GM15510 (cell line): ENCODE data around the gene MYZAP.

Experiments used
- POLR2A ChIP-seq: IDR thresholded peaks from 3 replicates; pipeline ENCODE4 v1.6.1; 2011; ENCODE audit warnings: borderline replicate concordance; ENCODE audit not compliant: insufficient read length; ENCODE audit errors: extremely low read depth

Gene MYZAP

GRCh38 chr15:57596301-57596855, 4.7 kb downstream of the MYZAP start:
- TF ChIP-seq POLR2A = no peak

DNA sequence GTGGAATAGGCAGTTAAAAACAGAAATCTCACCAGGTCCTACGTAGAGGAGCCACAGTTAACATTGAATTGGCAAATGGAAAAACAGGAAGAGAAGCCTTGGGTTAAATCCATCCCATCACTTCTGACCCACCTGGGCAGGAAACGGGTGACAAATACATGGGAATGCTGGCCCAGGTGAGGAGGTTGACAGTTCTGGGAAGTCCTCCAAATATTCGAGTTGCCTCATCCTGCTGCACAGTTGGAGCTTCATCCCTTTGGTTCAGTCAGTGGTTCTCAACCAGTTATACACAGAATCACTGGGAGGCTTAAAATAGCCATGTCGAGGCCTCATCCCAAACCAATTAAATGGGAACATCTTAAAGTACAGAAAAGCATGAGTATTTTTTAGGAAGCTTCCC, 5.3 kb downstream of the MYZAP start:
- TF ChIP-seq POLR2A = no peak

GRCh38 chr15:57597431-57597830, 5.7 kb downstream of the MYZAP start:
- no peak for TF ChIP-seq POLR2A

DNA sequence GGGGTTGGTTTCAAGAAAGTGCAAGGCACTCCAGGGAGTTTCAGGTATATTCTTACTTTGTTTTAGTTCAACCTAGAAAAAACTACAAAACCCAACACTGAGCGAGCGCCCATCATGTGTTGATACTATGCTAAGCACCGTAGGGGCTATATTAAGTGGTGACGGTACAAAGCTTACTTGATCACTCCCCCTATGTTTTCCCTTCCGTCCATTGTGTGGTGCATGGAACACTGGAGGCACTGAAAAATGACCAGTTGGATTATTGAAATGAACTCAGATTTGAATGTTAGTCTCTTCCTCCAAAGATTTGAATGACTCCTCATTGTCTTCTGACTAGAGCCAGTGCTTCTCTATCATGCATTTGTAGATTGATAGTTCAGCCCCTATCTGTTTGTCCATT, 6.6 kb downstream of the MYZAP start:
- TF ChIP-seq POLR2A = no peak

GRCh38 chr15:57599296-57599810, 7.6 kb downstream of the MYZAP start:
- no peak for TF ChIP-seq POLR2A

- no peak for TF ChIP-seq POLR2A
Observed at GRCh38 chr15:57600197-57600596, 8.5 kb downstream of the MYZAP start.

DNA sequence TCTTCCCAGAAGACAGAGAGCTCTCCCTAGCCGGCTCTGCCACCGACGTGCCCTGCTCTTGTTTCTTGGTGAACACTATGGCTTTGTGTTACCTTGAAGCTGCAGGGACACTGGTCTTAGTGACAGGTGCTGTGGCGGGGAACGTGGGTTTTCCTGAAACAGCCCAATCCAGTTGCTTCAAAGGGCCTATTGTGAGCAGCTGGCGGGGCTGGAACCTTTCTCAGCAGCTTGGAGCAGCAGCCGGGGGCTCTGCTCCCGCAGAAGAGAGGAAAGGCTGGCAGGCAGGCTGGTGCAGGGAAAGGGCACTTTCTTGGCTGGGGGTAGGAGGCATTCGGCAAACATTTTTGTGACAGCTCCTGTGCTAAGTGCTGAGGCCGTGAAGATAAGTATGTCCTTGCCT, 12.8 kb downstream of the MYZAP start:
- TF ChIP-seq POLR2A = no peak

DNA sequence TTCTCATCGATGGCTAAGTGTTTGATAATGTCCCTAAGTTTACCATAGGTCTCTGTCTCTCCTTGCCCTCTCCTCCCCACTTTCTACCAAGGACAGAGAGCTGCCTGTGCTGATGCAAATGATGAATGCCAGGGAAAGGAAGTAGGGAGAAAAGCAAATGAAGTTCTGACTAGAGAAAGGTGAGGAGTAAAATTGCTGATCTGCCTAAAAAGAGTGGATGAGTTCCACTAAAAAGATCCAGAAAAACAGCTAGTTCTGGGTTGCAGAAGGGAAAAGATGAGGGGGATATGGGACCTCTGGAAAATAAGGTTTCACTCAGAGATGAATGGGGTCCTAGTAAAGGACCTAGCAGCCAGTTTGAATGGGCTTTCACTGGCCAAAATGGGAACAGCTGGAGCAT, 13.8 kb downstream of the MYZAP start:
- TF ChIP-seq POLR2A = no peak

DNA sequence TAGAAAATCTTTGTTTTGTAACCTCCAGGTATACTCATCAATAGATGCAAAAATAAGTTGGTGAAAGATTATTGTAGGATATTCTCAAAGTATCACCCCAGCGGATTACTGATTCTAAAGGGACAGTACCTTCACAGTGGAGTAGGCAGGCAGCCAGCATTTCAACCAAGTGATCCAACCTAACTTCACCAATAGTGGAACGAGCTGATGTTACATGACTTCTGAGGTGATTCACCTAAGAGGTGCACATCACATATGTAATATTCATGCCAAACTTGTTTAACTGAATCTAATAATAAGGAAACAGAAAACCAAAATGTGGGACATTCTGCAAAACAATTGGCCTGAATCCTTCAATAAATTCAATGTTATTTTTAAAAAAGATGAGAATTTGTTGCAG, 14.3 kb downstream of the MYZAP start:
- no peak for TF ChIP-seq POLR2A

GRCh38 chr15:57606816-57607215, 15.1 kb downstream of the MYZAP start:
- TF ChIP-seq POLR2A = no peak

DNA sequence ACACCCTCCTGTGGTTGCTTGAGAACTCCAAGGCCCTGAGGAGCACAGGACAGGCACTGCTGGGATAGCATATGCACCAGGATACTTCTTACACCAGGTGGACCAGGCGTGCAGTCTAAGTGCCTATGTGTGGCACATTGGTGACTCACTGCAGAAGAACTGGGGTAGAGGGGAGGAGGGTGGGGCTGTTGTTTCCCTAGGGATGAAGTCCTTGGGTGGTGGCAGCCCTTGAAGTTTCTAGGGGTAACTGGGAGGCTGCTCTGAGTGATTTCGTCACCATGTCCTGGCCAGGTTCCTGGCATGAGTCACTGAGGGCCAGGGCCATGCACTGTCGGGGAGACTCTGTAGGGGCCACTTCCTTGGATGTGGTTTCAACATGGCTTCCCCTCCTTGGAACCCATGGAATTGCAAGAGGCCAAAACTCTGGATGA, 15.9 kb downstream of the MYZAP start:
- TF ChIP-seq POLR2A = no peak

DNA sequence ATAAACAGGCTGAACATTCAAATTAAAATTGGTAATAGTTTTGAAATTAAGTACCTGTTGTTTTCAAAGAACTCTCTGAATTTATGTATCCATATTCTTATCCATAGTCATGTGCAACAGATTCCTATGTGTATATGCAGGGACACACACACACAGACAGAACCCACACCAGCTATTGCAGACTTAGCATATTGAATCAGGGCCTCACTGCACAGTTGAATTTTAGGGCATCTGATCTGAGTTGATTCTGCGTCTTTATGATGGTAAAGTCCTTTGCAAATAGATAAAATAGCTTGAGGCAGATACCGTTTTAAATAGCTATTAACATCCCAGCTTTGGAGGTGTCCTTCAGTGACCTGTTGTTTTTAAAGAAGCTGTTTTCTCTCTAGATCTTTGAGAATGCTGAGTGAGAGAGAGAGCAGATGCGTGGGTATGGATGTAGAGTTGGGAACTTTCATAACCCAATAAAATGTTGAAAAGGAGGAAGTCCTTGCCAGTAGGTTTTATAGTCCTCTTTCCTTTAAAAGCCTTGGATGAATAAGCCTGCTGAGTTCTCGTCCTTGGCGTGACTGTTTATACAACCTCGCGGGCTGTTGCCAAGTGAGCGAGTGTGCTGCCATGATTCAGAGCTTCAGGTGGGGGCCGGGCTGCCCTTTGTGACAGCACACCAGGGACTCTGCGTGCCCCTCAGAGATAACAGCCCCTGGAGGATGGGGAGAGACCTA, 18.3 kb downstream of the MYZAP start:
- TF ChIP-seq POLR2A = no peak

GRCh38 chr15:57611123-57611522, 19.4 kb downstream of the MYZAP start:
- no peak for TF ChIP-seq POLR2A

DNA sequence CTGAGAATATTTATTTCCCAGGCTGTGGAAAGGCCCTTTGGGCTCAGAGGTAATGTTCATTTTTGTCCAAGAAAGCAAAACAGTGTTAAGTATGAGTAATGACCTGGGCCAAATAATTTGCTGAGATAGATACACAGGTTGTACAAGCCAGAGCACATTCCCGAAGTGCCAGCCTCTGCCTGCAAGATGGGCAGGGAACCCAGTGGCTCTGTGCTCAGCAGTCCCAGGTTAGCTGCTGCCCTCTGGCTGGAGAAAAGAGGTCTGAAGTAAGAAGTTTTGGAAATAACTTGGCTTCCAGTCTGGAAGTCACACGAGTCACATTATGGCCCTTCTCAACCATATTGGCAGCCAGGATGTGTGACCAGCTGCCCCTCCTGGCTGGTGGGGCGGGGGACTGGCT, 20.2 kb downstream of the MYZAP start:
- no peak for TF ChIP-seq POLR2A

DNA sequence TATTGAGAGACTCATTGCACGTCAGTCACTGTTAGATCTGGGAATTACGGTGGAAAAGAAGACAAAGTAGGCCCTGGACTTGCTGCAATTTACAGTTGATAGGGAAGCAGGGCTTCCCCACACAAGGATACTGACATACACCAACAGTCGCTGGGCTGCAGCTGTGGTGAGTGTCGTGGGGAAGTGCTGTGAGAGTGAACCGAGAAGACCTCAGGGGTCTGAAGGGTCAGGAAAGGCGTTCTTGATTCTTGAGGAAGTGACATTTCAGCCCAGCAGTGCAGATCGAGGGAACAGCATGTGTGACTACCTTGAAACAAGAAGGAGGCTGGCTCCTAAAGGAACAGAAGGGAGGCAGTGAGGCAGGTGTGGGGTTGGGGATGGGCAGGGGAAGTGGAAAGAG, 22.5 kb downstream of the MYZAP start:
- TF ChIP-seq POLR2A = no peak

GRCh38 chr15:57618325-57618724, 26.6 kb downstream of the MYZAP start:
- no peak for TF ChIP-seq POLR2A
